ENCODE results near the gene UBN1. TPM values are rescaled to one million over a fixed set of nuclear protein-coding genes. Genes with fewer than 3 reads are reported as not detected.

Gene UBN1
- total and polyA plus RNA-seq, 2 donors (not counting 3 experiments of a cell fraction or from before 2014, with no cell fraction given), result 26.0 to 44.8 TPM

- no peaks in the 10 kb centered on the region for H3K79me2 ChIP-seq (ENCODE audit: control insufficient read depth, insufficient read depth, low read length)
- TF ChIP-seq POLR2AphosphoS5 (IDR thresholded peaks at IDR 0.05; ENCODE audit: insufficient read depth, low read depth, low read length) (peak; percentile 82), POLR2A (IDR thresholded peaks at IDR 0.05; ENCODE audit: low read depth, low read length) (peak; percentile 26), CTCF (IDR thresholded peaks at IDR 0.05; ENCODE audit: extremely low read depth in 1 of 2, insufficient read depth in 1 of 2, low read depth in 1 of 2, low read length in 2 of 2) (no peak)
- peak overlapping the region; percentile 59 to 76 (median 75) for H3K4me3 ChIP-seq (replicated peaks in 1 of 3; ENCODE audit: insufficient read depth in 1 of 3, low read depth in 1 of 3, low read length in 3 of 3)
- H3K9me1 ChIP-seq (replicated peaks; ENCODE audit: control insufficient read depth, extremely low read depth, insufficient read depth, low read length), result no peaks in the 10 kb centered on the region
- peak overlapping the region; percentile 44 for H3K9ac ChIP-seq (replicated peaks; ENCODE audit: extremely low read depth, insufficient read depth, low read length)
- BruUV-seq (replicated peaks), result no TSS peak
- dilution Hi-C loops (cut with MboI; ENCODE audit: extremely low pct_ligation_motif_present, low sequenced_read_pairs), result no loop called here
- peak overlapping the region; percentile 96 for H2AFZ ChIP-seq (ENCODE audit: low read depth, low read length)
- H3K9me3 ChIP-seq (replicated peaks; ENCODE audit: control insufficient read depth, insufficient read depth, low read length), result no peaks in the 10 kb centered on the region
- ChIA-PET CTCF (interaction anchor here (1.0 to 1.5 kb wide), 4 partner anchors 16 to 155 kb away, joined by 3 to 4 read pairs (median 3); partner anchors contain the start of gene SEC14L5), POLR2A (interaction anchor here (1.1 to 1.2 kb wide), 2 partner anchors 17 to 34 kb away, joined by 3 read pairs; no protein-coding TSS in a partner anchor)
- intact Hi-C loops (cut with micrococcal nuclease), result loop anchor here (1.0 to 2.0 kb wide), 4 partner anchors 34 to 154 kb away; partner anchors contain the start of genes ANKS3, DNAAF8, GLYR1 and UBN1
- H3K4me1 ChIP-seq (ENCODE audit: control insufficient read depth, extremely low read depth, insufficient read depth, low read length), result peaks cover 7% of the 10 kb centered on the region
- H4K20me1 ChIP-seq (replicated peaks; ENCODE audit: control insufficient read depth, extremely low read depth, insufficient read depth, low read length), result no peaks in the 10 kb centered on the region
- no peak overlapping the region for H3K27ac ChIP-seq (ENCODE audit: insufficient read depth, low read depth, low read length)
- no peaks in the 10 kb centered on the region for H3K27me3 ChIP-seq (ENCODE audit: control insufficient read depth in 2 of 2, insufficient read depth in 2 of 2, low read length in 2 of 2)
- FAIRE-seq, result peak; percentile 89
- H3K36me3 ChIP-seq (ENCODE audit: control insufficient read depth in 2 of 2, extremely low read depth in 1 of 2, insufficient read depth in 2 of 2, low read length in 2 of 2), result peaks cover 7% of the 10 kb centered on the region in 2 experiments
- peak; percentile 91 for DNase-seq (ENCODE audit: low read depth, low spot score)
- peak overlapping the region; percentile 74 for H3K4me2 ChIP-seq (ENCODE audit: insufficient read depth, low read length)
Measured at GRCh38 chr16:4802659-4803287, 44.5 kb upstream of the UBN1 start.

- no peak overlapping the region for H3K27ac ChIP-seq (ENCODE audit: insufficient read depth, low read depth, low read length)
- TF ChIP-seq FOS (IDR thresholded peaks at IDR 0.05; ENCODE audit: borderline replicate concordance, insufficient read depth, low read length), result no peak
- TF ChIP-seq POLR2A (IDR thresholded peaks at IDR 0.05; ENCODE audit: low read depth, low read length), result no peak
- no peak for TF ChIP-seq EZH2 (IDR thresholded peaks at IDR 0.05; ENCODE audit: borderline replicate concordance, low read depth, low read length, severe bottlenecking)
- TF ChIP-seq GATA2 (IDR thresholded peaks at IDR 0.05; ENCODE audit: insufficient read depth, insufficient read length, low read depth, low read length), result no peak
- no peak for TF ChIP-seq CTCF (IDR thresholded peaks at IDR 0.05; ENCODE audit: extremely low read depth in 1 of 2, insufficient read depth in 1 of 2, low read depth in 1 of 2, low read length in 2 of 2)
- TF ChIP-seq JUN (IDR thresholded peaks at IDR 0.05; ENCODE audit: borderline replicate concordance, insufficient read depth, insufficient read length, low read depth), result no peak
- no peak for TF ChIP-seq MAX (IDR thresholded peaks at IDR 0.05; ENCODE audit: insufficient read depth, insufficient read length)
- TF ChIP-seq POLR2AphosphoS5 (IDR thresholded peaks at IDR 0.05; ENCODE audit: insufficient read depth, low read depth, low read length), result no peak
- no peak for TF ChIP-seq MYC (IDR thresholded peaks at IDR 0.05; ENCODE audit: low read depth, low read length)
- dilution Hi-C loops (cut with MboI; ENCODE audit: extremely low pct_ligation_motif_present, low sequenced_read_pairs) (no loop called here), intact Hi-C loops (cut with micrococcal nuclease) (loop anchor here (1.0 to 2.0 kb wide), 2 partner anchors 44 to 153 kb away; partner anchors contain the start of genes GLYR1 and UBN1)
- H2AFZ ChIP-seq (ENCODE audit: low read depth, low read length), result no peak overlapping the region
- H3K79me2 ChIP-seq (ENCODE audit: control insufficient read depth, insufficient read depth, low read length), result no peaks in the 10 kb centered on the region
- DNase-seq (ENCODE audit: low read depth, low spot score), result no peak
- no peak overlapping the region for H3K9ac ChIP-seq (replicated peaks; ENCODE audit: extremely low read depth, insufficient read depth, low read length)
- CTCF ChIA-PET, result interaction anchor here (1.0 to 1.5 kb wide), 4 partner anchors 16 to 155 kb away, joined by 3 to 4 read pairs (median 3); partner anchors contain the start of gene SEC14L5
- H3K4me3 ChIP-seq (replicated peaks in 1 of 3; ENCODE audit: insufficient read depth in 1 of 3, low read depth in 1 of 3, low read length in 3 of 3), result peak overlapping the region in 2 of 3 experiments; percentile 59 to 75
- no peaks in the 10 kb centered on the region for H3K27me3 ChIP-seq (ENCODE audit: control insufficient read depth in 2 of 2, insufficient read depth in 2 of 2, low read length in 2 of 2)
- no peaks in the 10 kb centered on the region for H3K9me1 ChIP-seq (replicated peaks; ENCODE audit: control insufficient read depth, extremely low read depth, insufficient read depth, low read length)
- H3K36me3 ChIP-seq (ENCODE audit: control insufficient read depth in 2 of 2, extremely low read depth in 1 of 2, insufficient read depth in 2 of 2, low read length in 2 of 2), result peaks cover 7% of the 10 kb centered on the region in 2 experiments
- no peaks in the 10 kb centered on the region for H3K9me3 ChIP-seq (replicated peaks; ENCODE audit: control insufficient read depth, insufficient read depth, low read length)
- FAIRE-seq, result no peak
- peaks cover 7% of the 10 kb centered on the region for H3K4me1 ChIP-seq (ENCODE audit: control insufficient read depth, extremely low read depth, insufficient read depth, low read length)
- no peaks in the 10 kb centered on the region for H4K20me1 ChIP-seq (replicated peaks; ENCODE audit: control insufficient read depth, extremely low read depth, insufficient read depth, low read length)
- no TSS peak for BruUV-seq (replicated peaks)
- POLR2A ChIA-PET, result interaction anchor here (1.2 kb wide), 1 partner anchor 35 kb away, joined by 3 read pairs; no protein-coding TSS in a partner anchor
- H3K4me2 ChIP-seq (ENCODE audit: insufficient read depth, low read length), result peak overlapping the region; percentile 74
Measured at GRCh38 chr16:4803401-4803844, 43.9 kb upstream of the UBN1 start.

Measured in endothelial cell of umbilical vein (primary cell).